Activated naive CD8-positive, alpha-beta T cell (primary cell): ENCODE data around the gene CHRDL2.

Source experiments
- H3K27ac Mint-ChIP-seq: one replicate; pipeline ENCODE4 v1.8.0; 2021; ENCODE audit warnings: mixed read lengths
- H3K27me3 Mint-ChIP-seq: one replicate; pipeline ENCODE4 v1.8.0; 2021; ENCODE audit warnings: mixed read lengths
- H3K36me3 Mint-ChIP-seq: one replicate; pipeline ENCODE4 v1.8.0; 2021; ENCODE audit warnings: mixed read lengths
- H3K4me1 Mint-ChIP-seq: one replicate; pipeline ENCODE4 v1.8.0; 2021; ENCODE audit warnings: low read depth, mixed read lengths
- H3K4me3 Mint-ChIP-seq: one replicate; pipeline ENCODE4 v1.8.0; 2021; ENCODE audit warnings: mild to moderate bottlenecking, mixed read lengths
- H3K9me3 Mint-ChIP-seq: one replicate; pipeline ENCODE4 v1.8.0; 2021; ENCODE audit warnings: low read depth, mixed read lengths

Gene CHRDL2

GRCh38 chr11:74678591-74679512, 52.4 kb downstream of the CHRDL2 start:
- H3K27ac Mint-ChIP-seq = no peak overlapping the region
- no peaks in the 10 kb centered on the region for H3K36me3 Mint-ChIP-seq
- no peak overlapping the region for H3K4me3 Mint-ChIP-seq
- H3K4me1 Mint-ChIP-seq = peaks cover 1% of the 10 kb centered on the region
- peaks cover 9% of the 10 kb centered on the region for H3K27me3 Mint-ChIP-seq
- no peaks in the 10 kb centered on the region for H3K9me3 Mint-ChIP-seq

GRCh38 chr11:74678041-74678440, 53.2 kb downstream of the CHRDL2 start:
- H3K36me3 Mint-ChIP-seq = no peaks in the 10 kb centered on the region
- peaks cover under 1% of the 10 kb centered on the region for H3K4me1 Mint-ChIP-seq
- H3K27me3 Mint-ChIP-seq = peaks cover 8% of the 10 kb centered on the region
- no peak overlapping the region for H3K27ac Mint-ChIP-seq
- H3K4me3 Mint-ChIP-seq = no peak overlapping the region
- no peaks in the 10 kb centered on the region for H3K9me3 Mint-ChIP-seq

- Mint-ChIP-seq H3K9me3 (no peaks in the 10 kb centered on the region), H3K27me3 (peaks cover 6% of the 10 kb centered on the region), H3K27ac (no peak overlapping the region), H3K4me1 (no peaks in the 10 kb centered on the region), H3K4me3 (no peak overlapping the region), H3K36me3 (no peaks in the 10 kb centered on the region)
Observed at GRCh38 chr11:74677131-74677530, 54.1 kb downstream of the CHRDL2 start.

- Mint-ChIP-seq H3K4me1 (no peaks in the 10 kb centered on the region), H3K27ac (no peak overlapping the region), H3K4me3 (no peak overlapping the region), H3K9me3 (no peaks in the 10 kb centered on the region), H3K27me3 (peaks cover 4% of the 10 kb centered on the region), H3K36me3 (no peaks in the 10 kb centered on the region)
Observed at GRCh38 chr11:74676596-74676995, 54.6 kb downstream of the CHRDL2 start.

GRCh38 chr11:74675761-74676160, 55.5 kb downstream of the CHRDL2 start:
- no peak overlapping the region for H3K4me3 Mint-ChIP-seq
- H3K4me1 Mint-ChIP-seq = no peaks in the 10 kb centered on the region
- H3K27ac Mint-ChIP-seq = no peak overlapping the region
- peaks cover 4% of the 10 kb centered on the region for H3K27me3 Mint-ChIP-seq
- H3K36me3 Mint-ChIP-seq = no peaks in the 10 kb centered on the region
- no peaks in the 10 kb centered on the region for H3K9me3 Mint-ChIP-seq

- Mint-ChIP-seq H3K36me3 (no peaks in the 10 kb centered on the region), H3K4me3 (no peak overlapping the region), H3K27me3 (no peaks in the 10 kb centered on the region), H3K9me3 (no peaks in the 10 kb centered on the region), H3K4me1 (no peaks in the 10 kb centered on the region), H3K27ac (no peak overlapping the region)
Observed at GRCh38 chr11:74673693-74674360, 57.4 kb downstream of the CHRDL2 start.

GRCh38 chr11:74672956-74673692, 58.1 kb downstream of the CHRDL2 start:
- Mint-ChIP-seq H3K4me3 (no peak overlapping the region), H3K4me1 (no peaks in the 10 kb centered on the region), H3K9me3 (no peaks in the 10 kb centered on the region), H3K36me3 (no peaks in the 10 kb centered on the region), H3K27ac (no peak overlapping the region), H3K27me3 (no peaks in the 10 kb centered on the region)

- Mint-ChIP-seq H3K27ac (no peak overlapping the region), H3K27me3 (no peaks in the 10 kb centered on the region), H3K4me3 (no peak overlapping the region), H3K9me3 (no peaks in the 10 kb centered on the region), H3K36me3 (no peaks in the 10 kb centered on the region), H3K4me1 (no peaks in the 10 kb centered on the region)
Observed at GRCh38 chr11:74672332-74672955, 58.8 kb downstream of the CHRDL2 start.

GRCh38 chr11:74671520-74672196, 59.6 kb downstream of the CHRDL2 start:
- H3K27ac Mint-ChIP-seq = no peak overlapping the region
- H3K4me3 Mint-ChIP-seq = no peak overlapping the region
- H3K27me3 Mint-ChIP-seq = no peaks in the 10 kb centered on the region
- H3K36me3 Mint-ChIP-seq = no peaks in the 10 kb centered on the region
- H3K9me3 Mint-ChIP-seq = no peaks in the 10 kb centered on the region
- H3K4me1 Mint-ChIP-seq = no peaks in the 10 kb centered on the region

GRCh38 chr11:74670171-74670570, 61.1 kb downstream of the CHRDL2 start:
- no peaks in the 10 kb centered on the region for H3K9me3 Mint-ChIP-seq
- H3K4me3 Mint-ChIP-seq = no peak overlapping the region
- no peaks in the 10 kb centered on the region for H3K27me3 Mint-ChIP-seq
- H3K36me3 Mint-ChIP-seq = no peaks in the 10 kb centered on the region
- H3K27ac Mint-ChIP-seq = no peak overlapping the region
- H3K4me1 Mint-ChIP-seq = no peaks in the 10 kb centered on the region

GRCh38 chr11:74669211-74670160, 61.7 kb downstream of the CHRDL2 start:
- Mint-ChIP-seq H3K27ac (no peak overlapping the region), H3K4me3 (no peak overlapping the region), H3K27me3 (no peaks in the 10 kb centered on the region), H3K36me3 (no peaks in the 10 kb centered on the region), H3K9me3 (no peaks in the 10 kb centered on the region), H3K4me1 (no peaks in the 10 kb centered on the region)

GRCh38 chr11:74663315-74663714, 67.9 kb downstream of the CHRDL2 start:
- Mint-ChIP-seq H3K9me3 (peaks cover 16% of the 10 kb centered on the region), H3K27me3 (no peaks in the 10 kb centered on the region), H3K4me1 (no peaks in the 10 kb centered on the region), H3K4me3 (no peak overlapping the region), H3K27ac (no peak overlapping the region), H3K36me3 (peaks cover 23% of the 10 kb centered on the region)

GRCh38 chr11:74662487-74663103, 68.6 kb downstream of the CHRDL2 start:
- Mint-ChIP-seq H3K4me1 (no peaks in the 10 kb centered on the region), H3K27ac (no peak overlapping the region), H3K36me3 (peaks cover 27% of the 10 kb centered on the region), H3K27me3 (no peaks in the 10 kb centered on the region), H3K4me3 (no peak overlapping the region), H3K9me3 (peaks cover 16% of the 10 kb centered on the region)
